Neuronal stem cell (in vitro differentiated cells): ENCODE measurements around the gene LAMA2.

Experiments used
- DNase-seq: peaks from one replicate; pipeline ENCODE4 v3.0.0-alpha.2; 2013; ENCODE audit warnings: low spot score
- H2AFZ ChIP-seq: one replicate; pipeline ENCODE4 v1.6.1; 2013; ENCODE audit warnings: mild to moderate bottlenecking, low read length, inconsistent platforms
- H2AK5ac ChIP-seq: 2 replicates; pipeline ENCODE4 v1.6.1; 2013; ENCODE audit warnings: low read depth, mild to moderate bottlenecking, inconsistent platforms, low read length, moderate library complexity, mixed read lengths
- H2BK120ac ChIP-seq: 2 replicates; pipeline ENCODE4 v1.6.1; 2013; ENCODE audit warnings: low read depth, mild to moderate bottlenecking, inconsistent platforms, low read length, moderate library complexity, mixed read lengths
- H2BK12ac ChIP-seq: one replicate; pipeline ENCODE4 v1.6.1; 2013; ENCODE audit warnings: low read length, inconsistent platforms
- H2BK15ac ChIP-seq: 2 replicates; pipeline ENCODE4 v1.6.1; 2013; ENCODE audit warnings: mild to moderate bottlenecking, low read length, inconsistent platforms, mixed read lengths
- H2BK5ac ChIP-seq: one replicate; pipeline ENCODE4 v1.6.1; 2013; ENCODE audit warnings: inconsistent platforms, mild to moderate bottlenecking, low read length, moderate library complexity
- H3K14ac ChIP-seq: one replicate; pipeline ENCODE4 v1.6.1; 2013; ENCODE audit warnings: low read length, inconsistent platforms
- H3K18ac ChIP-seq: 2 replicates; pipeline ENCODE4 v1.6.1; 2013; ENCODE audit warnings: low read length, inconsistent platforms
- H3K23ac ChIP-seq: 2 replicates; pipeline ENCODE4 v1.6.1; 2013; ENCODE audit warnings: low read depth, mild to moderate bottlenecking, mixed read lengths, low read length, inconsistent platforms; ENCODE audit not compliant: poor library complexity
- H3K27ac ChIP-seq: replicated peaks from 3 replicates; pipeline ENCODE4 v1.5.1; 2013; ENCODE audit warnings: low read length, inconsistent platforms
- H3K27me3 ChIP-seq, 3 experiments: 2 replicates each; pipeline ENCODE4 v1.6.1; 2013; ENCODE audit warnings: low read length in 3 of 3, mild to moderate bottlenecking in 2 of 3, inconsistent platforms in 1 of 3, low read depth in 1 of 3, mixed read lengths in 1 of 3, moderate library complexity in 1 of 3; ENCODE audit not compliant: control insufficient read depth in 3 of 3, insufficient read depth in 3 of 3
- H3K36me3 ChIP-seq, 2 donors: replicated peaks in 1 of 2; 2 replicates each; pipeline ENCODE4 v1.6.1; 2013; ENCODE audit warnings: low read length in 2 of 2; ENCODE audit not compliant: control insufficient read depth in 2 of 2, insufficient read depth in 2 of 2
- H3K4ac ChIP-seq: 2 replicates; pipeline ENCODE4 v1.6.1; 2013; ENCODE audit warnings: inconsistent platforms, mild to moderate bottlenecking, low read length, moderate library complexity
- H3K4me1 ChIP-seq, 2 donors: 1 replicate in 1 of 2; 2 replicates in 1 of 2; pipeline ENCODE4 v1.6.1; 2013; ENCODE audit warnings: low read length in 2 of 2, low read depth in 1 of 2; ENCODE audit not compliant: control insufficient read depth in 2 of 2, insufficient read depth in 1 of 2
- H3K4me2 ChIP-seq: one replicate; pipeline ENCODE4 v1.6.1; 2013; ENCODE audit warnings: mild to moderate bottlenecking, low read length, inconsistent platforms; ENCODE audit not compliant: insufficient read depth, poor library complexity, severe bottlenecking
- H3K4me3 ChIP-seq, 2 donors: 2 replicates each; pipeline ENCODE4 v1.5.1; 2013; ENCODE audit warnings: low read length in 2 of 2, mild to moderate bottlenecking in 2 of 2, inconsistent platforms in 1 of 2, moderate library complexity in 1 of 2
- H3K79me1 ChIP-seq: one replicate; pipeline ENCODE4 v1.6.1; 2013; ENCODE audit warnings: low read depth, mild to moderate bottlenecking, inconsistent platforms, low read length, moderate library complexity
- H3K9ac ChIP-seq: one replicate; pipeline ENCODE4 v1.6.1; 2013; ENCODE audit warnings: mild to moderate bottlenecking, low read depth, low read length, inconsistent platforms; ENCODE audit not compliant: poor library complexity
- H3K9me3 ChIP-seq, 2 donors: replicated peaks in 1 of 2; 2 replicates each; pipeline versions ENCODE3 to v1.6.1; 2013; ENCODE audit warnings: low read length in 2 of 2, mild to moderate bottlenecking in 2 of 2, inconsistent platforms in 1 of 2, low read depth in 1 of 2, mixed read lengths in 1 of 2, moderate library complexity in 1 of 2; ENCODE audit not compliant: control insufficient read depth in 2 of 2, insufficient read depth in 1 of 2
- H4K8ac ChIP-seq: one replicate; pipeline ENCODE4 v1.6.1; 2013; ENCODE audit warnings: low read depth, mild to moderate bottlenecking, inconsistent platforms, low read length, moderate library complexity
- H4K91ac ChIP-seq: one replicate; pipeline ENCODE4 v1.6.1; 2013; ENCODE audit warnings: low read length, low read depth, mild to moderate bottlenecking, inconsistent platforms; ENCODE audit not compliant: poor library complexity
- WGBS, 2 donors: extraction: QIAGEN DNeasy Blood & Tissue Kit; methylation state at CpG; one replicate each; pipeline ENCODE4 v1.1.7; 2013; ENCODE audit warnings: missing lambda C conversion rate in 2 of 2, mixed read lengths in 1 of 2; ENCODE audit not compliant: insufficient read length in 2 of 2, insufficient replicate concordance in 1 of 2; ENCODE audit errors: extremely low coverage in 2 of 2; 5-methylcytosine and 5-hydroxymethylcytosine counted together

Gene LAMA2

GRCh38 chr6:129494099-129494498 lies 611.2 kb downstream of the LAMA2 start:
- H3K9me3 ChIP-seq: no peaks in the 10 kb centered on the region
- H2AFZ ChIP-seq: no peak overlapping the region
- no peak overlapping the region for H3K18ac ChIP-seq
- no peak overlapping the region for H2BK120ac ChIP-seq
- no peak overlapping the region for H4K8ac ChIP-seq
- H3K14ac ChIP-seq: no peak overlapping the region
- no peak overlapping the region for H3K4me3 ChIP-seq
- no peak overlapping the region for H2AK5ac ChIP-seq
- no peak overlapping the region for H3K27ac ChIP-seq
- no CpG with 5 or more reads among the region's 2 CpGs for WGBS, 2 donors
- H2BK15ac ChIP-seq: no peak overlapping the region
- H3K4me1 ChIP-seq: peaks cover 0 to 7% of the 10 kb centered on the region in 2 donors
- H3K36me3 ChIP-seq: no peaks in the 10 kb centered on the region
- no peak overlapping the region for H3K23ac ChIP-seq
- no peak overlapping the region for H4K91ac ChIP-seq
- no peak overlapping the region for H3K9ac ChIP-seq
- H2BK12ac ChIP-seq: no peak overlapping the region
- H3K79me1 ChIP-seq: no peaks in the 10 kb centered on the region
- H2BK5ac ChIP-seq: no peak overlapping the region
- no peak overlapping the region for H3K4me2 ChIP-seq
- no peak overlapping the region for H3K4ac ChIP-seq
- no peak for DNase-seq
- H3K27me3 ChIP-seq: no peaks in the 10 kb centered on the region

- H3K36me3 ChIP-seq: no peaks in the 10 kb centered on the region
- DNase-seq: no peak
- H3K14ac ChIP-seq: no peak overlapping the region
- no peaks in the 10 kb centered on the region for H3K9me3 ChIP-seq
- no peak overlapping the region for H2AK5ac ChIP-seq
- no peak overlapping the region for H3K4ac ChIP-seq
- H4K91ac ChIP-seq: no peak overlapping the region
- no peak overlapping the region for H3K4me3 ChIP-seq
- no peak overlapping the region for H2BK15ac ChIP-seq
- H3K23ac ChIP-seq: no peak overlapping the region
- H2AFZ ChIP-seq: no peak overlapping the region
- H3K4me1 ChIP-seq: peaks cover 0 to 4% of the 10 kb centered on the region in 2 donors
- no peak overlapping the region for H3K9ac ChIP-seq
- H3K79me1 ChIP-seq: no peaks in the 10 kb centered on the region
- H4K8ac ChIP-seq: no peak overlapping the region
- no peaks in the 10 kb centered on the region for H3K27me3 ChIP-seq
- no peak overlapping the region for H2BK120ac ChIP-seq
- H3K27ac ChIP-seq: no peak overlapping the region
- no peak overlapping the region for H2BK5ac ChIP-seq
- H3K4me2 ChIP-seq: no peak overlapping the region
- no peak overlapping the region for H3K18ac ChIP-seq
- H2BK12ac ChIP-seq: no peak overlapping the region
Measured at GRCh38 chr6:129494586-129494985, 611.6 kb downstream of the LAMA2 start.

- Histone ChIP-seq H3K18ac (no peak overlapping the region), H3K14ac (no peak overlapping the region), H3K4me1 (peaks cover 0 to 4% of the 10 kb centered on the region in 2 donors), H2BK5ac (no peak overlapping the region), H3K4me2 (no peak overlapping the region), H2BK15ac (no peak overlapping the region), H3K9ac (no peak overlapping the region), H4K91ac (no peak overlapping the region), H3K9me3 (no peaks in the 10 kb centered on the region), H3K4me3 (no peak overlapping the region), H3K27ac (no peak overlapping the region), H3K27me3 (no peaks in the 10 kb centered on the region), H2BK12ac (no peak overlapping the region), H2BK120ac (no peak overlapping the region), H2AFZ (no peak overlapping the region), H3K23ac (no peak overlapping the region), H4K8ac (no peak overlapping the region), H3K4ac (no peak overlapping the region), H2AK5ac (no peak overlapping the region), H3K36me3 (no peaks in the 10 kb centered on the region), H3K79me1 (no peaks in the 10 kb centered on the region)
- WGBS, 2 donors: no CpG with 5 or more reads among the region's 2 CpGs
- no peak for DNase-seq
Measured at GRCh38 chr6:129495652-129496051, 612.7 kb downstream of the LAMA2 start.

DNA sequence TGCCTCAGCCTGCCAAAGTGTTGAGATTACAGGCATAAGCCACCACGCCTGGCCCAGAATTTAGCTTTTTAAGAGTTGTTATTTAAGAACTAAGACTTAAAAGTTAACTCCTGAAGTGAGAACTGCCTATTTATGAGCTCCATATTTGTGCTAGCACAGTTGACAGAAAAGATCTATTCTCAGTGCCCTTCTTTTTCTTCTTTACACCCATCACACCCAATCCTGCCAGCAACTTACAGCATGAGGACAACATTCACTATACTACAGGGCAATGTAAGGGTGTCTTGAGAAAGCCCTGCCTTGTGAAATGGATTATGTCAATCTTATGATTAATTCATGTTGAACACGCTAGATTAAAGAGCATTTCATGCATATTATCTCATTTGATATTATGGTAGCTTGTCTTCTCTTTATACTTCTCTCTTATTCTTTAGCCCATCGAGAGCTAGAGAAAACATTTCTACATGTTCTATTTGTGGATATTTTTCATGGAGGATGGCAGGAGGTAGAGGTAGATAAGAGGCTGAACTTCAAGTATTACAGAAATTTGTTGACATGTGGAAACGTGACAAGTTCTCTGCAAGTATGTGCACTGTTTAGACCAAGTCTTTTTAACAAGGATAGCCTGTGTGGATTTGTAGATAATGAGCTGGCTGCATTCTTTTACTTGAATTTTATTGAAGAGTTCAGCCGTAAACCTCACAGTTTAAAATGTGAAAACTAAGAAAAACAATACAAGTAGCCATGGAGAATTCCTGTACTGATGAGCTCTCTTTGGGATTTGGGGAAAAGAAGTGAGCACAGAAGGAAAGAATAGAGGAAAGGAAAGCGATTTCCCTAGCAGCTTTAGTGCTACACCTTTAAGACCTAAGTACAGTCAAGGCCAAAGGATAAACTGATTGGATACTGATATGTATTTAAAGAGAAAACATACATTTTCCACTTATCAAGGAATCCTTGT lies 614.8 kb downstream of the LAMA2 start:
- no CpG with 5 or more reads among the region's 6 CpGs for WGBS, 2 donors
- H2AFZ ChIP-seq: peak overlapping the region; percentile 7
- no peak overlapping the region for H2BK15ac ChIP-seq
- no peaks in the 10 kb centered on the region for H3K9me3 ChIP-seq
- no peak overlapping the region for H4K91ac ChIP-seq
- DNase-seq: no peak
- no peak overlapping the region for H2BK12ac ChIP-seq
- no peaks in the 10 kb centered on the region for H3K36me3 ChIP-seq
- no peak overlapping the region for H2AK5ac ChIP-seq
- H3K4me2 ChIP-seq: no peak overlapping the region
- H2BK120ac ChIP-seq: no peak overlapping the region
- peaks cover 7 to 10% of the 10 kb centered on the region in 2 donors for H3K4me1 ChIP-seq
- H3K14ac ChIP-seq: no peak overlapping the region
- no peak overlapping the region for H3K27ac ChIP-seq
- H3K23ac ChIP-seq: no peak overlapping the region
- H3K79me1 ChIP-seq: no peaks in the 10 kb centered on the region
- H3K27me3 ChIP-seq: no peaks in the 10 kb centered on the region
- H3K9ac ChIP-seq: no peak overlapping the region
- H3K4me3 ChIP-seq: no peak overlapping the region
- H3K4ac ChIP-seq: no peak overlapping the region
- H2BK5ac ChIP-seq: no peak overlapping the region
- no peak overlapping the region for H3K18ac ChIP-seq
- no peak overlapping the region for H4K8ac ChIP-seq
